ENCODE data around the gene GPR31. TPM values are rescaled to one million over a fixed set of nuclear protein-coding genes. Genes with fewer than 3 reads are reported as not detected.

GPR31 gene
- polyA plus RNA-seq, 1 of the 3 experiments (the other 2 are of a cell fraction): not detected

GRCh38 chr6:167130008-167130677 is 27.6 kb downstream of the GPR31 start:
- H4K20me1 ChIP-seq (ENCODE audit: insufficient read depth): no peaks in the 10 kb centered on the region
- H3F3A ChIP-seq (replicated peaks; ENCODE audit: insufficient read depth): no peaks in the 10 kb centered on the region
- H3K27me3 ChIP-seq (ENCODE audit: insufficient read depth): no peaks in the 10 kb centered on the region
- no peaks in the 10 kb centered on the region for H3K9me2 ChIP-seq
- no peak overlapping the region for H3K9ac ChIP-seq
- no peak overlapping the region for H2AFZ ChIP-seq (ENCODE audit: low read depth)
- H3K9me3 ChIP-seq: no peaks in the 10 kb centered on the region
- no peak overlapping the region for H3K4me3 ChIP-seq (ENCODE audit: low read depth in 2 of 2, low read length in 1 of 2)
- 47% methylated on average over 6 of the region's 6 CpGs for whole genome bisulfite sequencing (ENCODE audit: low lambda C conversion rate)
- no peak overlapping the region for H3K27ac ChIP-seq (ENCODE audit: low read depth in 2 of 2, low read length in 1 of 2)
- H3K4me2 ChIP-seq: no peak overlapping the region
- H3K79me2 ChIP-seq (ENCODE audit: insufficient read depth): no peaks in the 10 kb centered on the region
- no peaks in the 10 kb centered on the region for H3K4me1 ChIP-seq (ENCODE audit: control insufficient read depth in 1 of 2, insufficient read depth in 2 of 2, low read depth in 1 of 2, low read length in 1 of 2)
- POLR2A ChIA-PET: no interaction called here
- no peak for DNase-seq
- TF ChIP-seq YY1 (IDR thresholded peaks at IDR 0.05; ENCODE audit: low read depth): no peak
- no peak for TF ChIP-seq TAF1 (IDR thresholded peaks at IDR 0.05; ENCODE audit: borderline replicate concordance, low read depth, low read length)
- no peak for TF ChIP-seq ELF1 (IDR thresholded peaks at IDR 0.05)
- TF ChIP-seq EZH2phosphoT487 (IDR thresholded peaks at IDR 0.05; ENCODE audit: borderline replicate concordance, low read depth): no peak
- no peak for TF ChIP-seq FOXM1 (IDR thresholded peaks at IDR 0.05; ENCODE audit: low read depth)
- TF ChIP-seq EP300 (IDR thresholded peaks at IDR 0.05; ENCODE audit: borderline replicate concordance in 1 of 2, low read depth in 1 of 2, low read length in 1 of 2): no peak
- CTCF ChIA-PET: interaction anchor here (1.0 kb wide), 1 partner anchor 10 kb away, joined by 3 read pairs; no protein-coding TSS in a partner anchor
- no peaks in the 10 kb centered on the region for H3K36me3 ChIP-seq (replicated peaks in 1 of 2; ENCODE audit: control insufficient read depth in 1 of 2, insufficient read depth in 2 of 2, low read length in 1 of 2)

- H2AFZ ChIP-seq (ENCODE audit: low read depth): no peak overlapping the region
- no peaks in the 10 kb centered on the region for H3K9me3 ChIP-seq
- no peak overlapping the region for H3K4me3 ChIP-seq (ENCODE audit: low read depth in 2 of 2, low read length in 1 of 2)
- H3K9me2 ChIP-seq: no peaks in the 10 kb centered on the region
- H3K4me1 ChIP-seq (ENCODE audit: control insufficient read depth in 1 of 2, insufficient read depth in 2 of 2, low read depth in 1 of 2, low read length in 1 of 2): no peaks in the 10 kb centered on the region
- WGBS (ENCODE audit: low lambda C conversion rate): 21% methylated on average over 4 of the region's 4 CpGs
- ChIA-PET POLR2A (no interaction called here), CTCF (interaction anchor here (1.0 to 1.3 kb wide), 2 partner anchors 11 to 131 kb away, joined by 3 to 4 read pairs; no protein-coding TSS in a partner anchor)
- H3K4me2 ChIP-seq: no peak overlapping the region
- no peaks in the 10 kb centered on the region for H3K79me2 ChIP-seq (ENCODE audit: insufficient read depth)
- no peak overlapping the region for H3K9ac ChIP-seq
- no peaks in the 10 kb centered on the region for H3K36me3 ChIP-seq (replicated peaks in 1 of 2; ENCODE audit: control insufficient read depth in 1 of 2, insufficient read depth in 2 of 2, low read length in 1 of 2)
- DNase-seq: no peak
- H3F3A ChIP-seq (replicated peaks; ENCODE audit: insufficient read depth): no peaks in the 10 kb centered on the region
- H3K27me3 ChIP-seq (ENCODE audit: insufficient read depth): no peaks in the 10 kb centered on the region
- H3K27ac ChIP-seq (ENCODE audit: low read depth in 2 of 2, low read length in 1 of 2): no peak overlapping the region
- H4K20me1 ChIP-seq (ENCODE audit: insufficient read depth): no peaks in the 10 kb centered on the region
- TF ChIP-seq NRF1 (IDR thresholded peaks at IDR 0.05; ENCODE audit: low read depth, low read length) (no peak), FOSL2 (IDR thresholded peaks at IDR 0.05; ENCODE audit: borderline replicate concordance, low read depth) (no peak), TAF1 (IDR thresholded peaks at IDR 0.05; ENCODE audit: borderline replicate concordance, low read depth, low read length) (no peak), CTCF (IDR thresholded peaks at IDR 0.05) (no peak), POLR2AphosphoS5 (IDR thresholded peaks at IDR 0.05; ENCODE audit: low read depth, low read length) (no peak), ELF1 (IDR thresholded peaks at IDR 0.05) (no peak), EZH2phosphoT487 (IDR thresholded peaks at IDR 0.05; ENCODE audit: borderline replicate concordance, low read depth) (no peak), FOXJ3 (CRISPR knock-in tag; IDR thresholded peaks at IDR 0.05) (no peak), MXI1 (IDR thresholded peaks at IDR 0.05; ENCODE audit: low read depth, low read length) (no peak), RXRA (IDR thresholded peaks at IDR 0.05; ENCODE audit: borderline replicate concordance, low read depth) (no peak), MAX (IDR thresholded peaks at IDR 0.05; ENCODE audit: low read depth) (no peak), NFIC (IDR thresholded peaks at IDR 0.05; ENCODE audit: borderline replicate concordance) (no peak), EP300 (IDR thresholded peaks at IDR 0.05; ENCODE audit: borderline replicate concordance in 1 of 2, low read depth in 1 of 2, low read length in 1 of 2) (no peak), RAD21 (IDR thresholded peaks at IDR 0.05; ENCODE audit: low read length) (no peak), SMC3 (IDR thresholded peaks at IDR 0.05; ENCODE audit: low read depth, low read length) (no peak), CHD2 (IDR thresholded peaks at IDR 0.05; ENCODE audit: low read length, partially characterized antibody) (no peak), SIN3A (IDR thresholded peaks at IDR 0.05; ENCODE audit: borderline replicate concordance, low read depth, low read length) (no peak), USF2 (IDR thresholded peaks at IDR 0.05; ENCODE audit: borderline replicate concordance, low read depth, low read length) (no peak), PBX3 (IDR thresholded peaks at IDR 0.05) (no peak), IRF3 (IDR thresholded peaks at IDR 0.05; ENCODE audit: low read depth, low read length) (no peak)
Observed at GRCh38 chr6:167129562-167129961, 28.2 kb downstream of the GPR31 start.

Measured in SK-N-SH (cell line).